Neural progenitor cell (in vitro differentiated cells): ENCODE measurements around the gene ZYX. TPM values are rescaled to one million over a fixed set of nuclear protein-coding genes. Genes with fewer than 3 reads are reported as not detected.

ENCODE experiments used
- DNase-seq: peaks from one replicate; pipeline ENCODE4 v3.0.0-alpha.2; 2016; ENCODE audit warnings: low spot score
- H2AFZ ChIP-seq: fragments of 200-600 bp; sonication (generic); replicated peaks from 2 replicates; pipeline ENCODE4 v1.6.1; 2016; ENCODE audit warnings: antibody characterized with exemption
- H3F3A ChIP-seq: fragments of 200-600 bp; sonication (generic); 2 replicates; pipeline ENCODE4 v1.6.1; 2016; ENCODE audit warnings: antibody characterized with exemption, low read depth
- H3K27ac ChIP-seq: fragments of 200-600 bp; sonication (generic); 2 replicates; pipeline ENCODE4 v1.5.1; 2016; ENCODE audit warnings: mild to moderate bottlenecking
- H3K27me3 ChIP-seq: fragments of 200-600 bp; sonication (generic); 2 replicates; pipeline ENCODE4 v1.6.1; 2016; ENCODE audit warnings: mild to moderate bottlenecking, moderate library complexity
- H3K36me3 ChIP-seq: fragments of 200-600 bp; sonication (generic); 2 replicates; pipeline ENCODE4 v1.5.1; 2016
- H3K4me1 ChIP-seq: fragments of 200-600 bp; sonication (generic); 2 replicates; pipeline ENCODE4 v1.6.1; 2016; ENCODE audit warnings: mixed run types
- H3K4me2 ChIP-seq: fragments of 200-600 bp; sonication (generic); 2 replicates; pipeline ENCODE4 v1.6.1; 2016
- H3K4me3 ChIP-seq: fragments of 200-600 bp; sonication (generic); 2 replicates; pipeline ENCODE4 v1.5.1; 2016
- H3K79me2 ChIP-seq: fragments of 200-600 bp; sonication (generic); 2 replicates; pipeline ENCODE4 v1.6.1; 2016; ENCODE audit warnings: low read depth
- H3K9ac ChIP-seq: fragments of 200-600 bp; sonication (generic); 2 replicates; pipeline ENCODE4 v1.6.1; 2016
- H3K9me3 ChIP-seq: fragments of 200-600 bp; sonication (generic); 2 replicates; pipeline ENCODE4 v1.5.1; 2016; ENCODE audit warnings: low read depth
- H4K20me1 ChIP-seq: fragments of 200-600 bp; sonication (generic); 2 replicates; pipeline ENCODE4 v1.6.1; 2016; ENCODE audit warnings: low read depth
- H3K27ac Mint-ChIP-seq: 3 replicates; pipeline ENCODE4 v1.8.0; 2021; ENCODE audit warnings: mixed read lengths
- H3K27me3 Mint-ChIP-seq: 2 replicates; pipeline ENCODE4 v1.8.0; 2022; ENCODE audit warnings: low read depth, mild to moderate bottlenecking, inconsistent platforms, moderate library complexity, mixed read lengths; ENCODE audit not compliant: insufficient read depth
- H3K36me3 Mint-ChIP-seq: 3 replicates; pipeline ENCODE4 v1.8.0; 2021; ENCODE audit warnings: mixed read lengths
- H3K4me1 Mint-ChIP-seq: 3 replicates; pipeline ENCODE4 v1.8.0; 2021; ENCODE audit warnings: mixed read lengths
- H3K4me3 Mint-ChIP-seq: 3 replicates; pipeline ENCODE4 v1.8.0; 2021; ENCODE audit warnings: mild to moderate bottlenecking, moderate library complexity, mixed read lengths
- H3K9me3 Mint-ChIP-seq: 3 replicates; pipeline ENCODE4 v1.8.0; 2020; ENCODE audit warnings: mixed read lengths
- EZH2 ChIP-seq: fragments of 200-600 bp; sonication (generic); IDR thresholded peaks from 2 replicates; pipeline ENCODE4 v1.6.1; 2017; ENCODE audit warnings: antibody characterized with exemption, mild to moderate bottlenecking, moderate library complexity
- EZH2phosphoT487 ChIP-seq: fragments of 200-600 bp; sonication (generic); IDR thresholded peaks from 2 replicates; pipeline ENCODE4 v1.6.1; 2017; ENCODE audit warnings: antibody characterized with exemption
- total RNA-seq: library from RNA; depleted of rRNA; stranded (reverse); fragments of >200 nt; gene quantifications from 2 replicates; pipeline ENCODE4 v1.2.3, GENCODE V29; 2015; ENCODE audit warnings: low replicate concordance
- TF ChIP-seq, protein P1 (sequence below): fragments of 200-600 bp; sonication (generic); IDR thresholded peaks from 2 replicates; pipeline ENCODE4 v1.5.1; 2017; ENCODE audit warnings: antibody characterized with exemption, mild to moderate bottlenecking

The ZYX gene
- total RNA-seq, 1 donor from 2014 or later: 5.2 TPM

DNA sequence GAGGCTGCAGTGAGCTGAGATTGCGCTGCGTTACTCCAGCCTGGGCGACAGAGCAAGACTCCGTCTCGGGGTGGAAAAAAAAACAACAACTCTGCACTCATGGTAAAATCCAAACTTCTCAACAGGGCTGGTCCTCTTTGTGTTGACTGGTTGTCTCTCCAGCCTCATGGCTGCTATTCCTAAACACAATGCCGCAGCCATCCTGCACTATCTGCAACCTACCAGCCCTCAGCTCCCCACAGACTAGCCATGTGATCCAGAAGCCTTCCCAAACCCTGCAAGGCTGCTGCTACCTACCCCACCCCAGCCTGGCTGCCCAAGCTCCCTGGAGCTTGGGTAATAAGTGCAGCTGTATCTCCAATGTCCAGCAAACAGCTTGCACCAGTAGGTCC is 11.7 kb downstream of the ZYX start:
- Mint-ChIP-seq H3K27me3 (peaks cover 7% of the 10 kb centered on the region), H3K9me3 (peaks cover 4% of the 10 kb centered on the region), H3K27ac (no peak overlapping the region), H3K4me1 (peaks cover 5% of the 10 kb centered on the region), H3K36me3 (peaks cover 26% of the 10 kb centered on the region), H3K4me3 (no peak overlapping the region)
- Histone ChIP-seq H3K9me3 (no peaks in the 10 kb centered on the region), H3K36me3 (no peaks in the 10 kb centered on the region), H3F3A (no peaks in the 10 kb centered on the region), H3K27me3 (no peaks in the 10 kb centered on the region), H3K9ac (no peak overlapping the region), H3K4me2 (no peak overlapping the region), H2AFZ (no peak overlapping the region), H4K20me1 (peaks cover 15% of the 10 kb centered on the region), H3K79me2 (no peaks in the 10 kb centered on the region), H3K4me3 (no peak overlapping the region), H3K4me1 (no peaks in the 10 kb centered on the region), H3K27ac (no peak overlapping the region)
- no peak for DNase-seq
- no peak for TF ChIP-seq EZH2phosphoT487
- TF ChIP-seq EZH2: no peak
- TF ChIP-seq, protein P1, sequence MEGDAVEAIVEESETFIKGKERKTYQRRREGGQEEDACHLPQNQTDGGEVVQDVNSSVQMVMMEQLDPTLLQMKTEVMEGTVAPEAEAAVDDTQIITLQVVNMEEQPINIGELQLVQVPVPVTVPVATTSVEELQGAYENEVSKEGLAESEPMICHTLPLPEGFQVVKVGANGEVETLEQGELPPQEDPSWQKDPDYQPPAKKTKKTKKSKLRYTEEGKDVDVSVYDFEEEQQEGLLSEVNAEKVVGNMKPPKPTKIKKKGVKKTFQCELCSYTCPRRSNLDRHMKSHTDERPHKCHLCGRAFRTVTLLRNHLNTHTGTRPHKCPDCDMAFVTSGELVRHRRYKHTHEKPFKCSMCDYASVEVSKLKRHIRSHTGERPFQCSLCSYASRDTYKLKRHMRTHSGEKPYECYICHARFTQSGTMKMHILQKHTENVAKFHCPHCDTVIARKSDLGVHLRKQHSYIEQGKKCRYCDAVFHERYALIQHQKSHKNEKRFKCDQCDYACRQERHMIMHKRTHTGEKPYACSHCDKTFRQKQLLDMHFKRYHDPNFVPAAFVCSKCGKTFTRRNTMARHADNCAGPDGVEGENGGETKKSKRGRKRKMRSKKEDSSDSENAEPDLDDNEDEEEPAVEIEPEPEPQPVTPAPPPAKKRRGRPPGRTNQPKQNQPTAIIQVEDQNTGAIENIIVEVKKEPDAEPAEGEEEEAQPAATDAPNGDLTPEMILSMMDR: no peak

DNA sequence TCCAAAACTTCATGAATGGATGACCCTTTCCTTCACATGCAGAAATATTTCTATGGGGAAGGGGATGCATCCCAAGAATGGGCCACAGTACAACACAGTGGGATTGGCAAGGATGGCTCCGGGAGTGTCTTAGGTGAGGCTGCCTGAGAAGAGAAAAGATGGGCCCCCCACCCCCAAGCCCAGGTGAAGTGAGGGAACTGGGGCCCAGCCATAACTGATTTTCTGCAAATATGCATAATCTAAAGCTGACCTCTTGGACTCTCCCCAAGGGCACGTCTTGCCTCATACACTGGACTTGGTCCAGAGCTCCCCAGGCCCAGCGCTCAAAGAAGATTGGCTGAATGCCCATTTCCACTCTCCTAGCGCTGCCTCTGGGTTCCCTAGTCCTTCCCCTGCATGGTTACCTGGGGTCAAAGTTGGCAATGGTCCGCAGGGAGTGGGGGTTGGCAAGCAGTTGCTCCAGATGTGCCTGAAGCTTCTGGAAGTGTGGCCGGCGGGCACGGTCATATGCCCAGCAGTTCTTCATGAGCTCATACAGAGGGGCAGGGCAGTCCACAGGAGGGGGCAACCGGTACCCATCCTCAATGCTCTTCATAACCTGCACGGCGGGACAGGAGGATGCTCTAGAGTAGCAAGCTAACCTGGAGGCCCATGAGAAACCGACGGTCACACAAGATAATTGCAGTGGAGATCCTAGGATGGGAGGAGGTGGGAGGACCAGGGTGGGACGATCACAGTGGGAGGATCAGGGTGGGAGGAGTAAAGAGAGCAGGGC is 12.3 kb downstream of the ZYX start:
- no peaks in the 10 kb centered on the region for H3K9me3 ChIP-seq
- H3K27me3 ChIP-seq: no peaks in the 10 kb centered on the region
- H3K27ac ChIP-seq: no peak overlapping the region
- peaks cover 4% of the 10 kb centered on the region for H3K9me3 Mint-ChIP-seq
- H3K4me2 ChIP-seq: no peak overlapping the region
- no peak for DNase-seq
- H3K36me3 ChIP-seq: no peaks in the 10 kb centered on the region
- H3K4me1 ChIP-seq: no peaks in the 10 kb centered on the region
- peaks cover 9% of the 10 kb centered on the region for H4K20me1 ChIP-seq
- no peak overlapping the region for H2AFZ ChIP-seq
- H3K79me2 ChIP-seq: no peaks in the 10 kb centered on the region
- H3K27ac Mint-ChIP-seq: peak overlapping the region; percentile 66
- no peak overlapping the region for H3K4me3 Mint-ChIP-seq
- TF ChIP-seq EZH2phosphoT487: no peak
- TF ChIP-seq EZH2: no peak
- TF ChIP-seq, protein P1: no peak
- H3K9ac ChIP-seq: no peak overlapping the region
- no peak overlapping the region for H3K4me3 ChIP-seq
- H3F3A ChIP-seq: no peaks in the 10 kb centered on the region
- peaks cover 26% of the 10 kb centered on the region for H3K36me3 Mint-ChIP-seq
- H3K27me3 Mint-ChIP-seq: peaks cover 7% of the 10 kb centered on the region
- peaks cover 5% of the 10 kb centered on the region for H3K4me1 Mint-ChIP-seq

DNA sequence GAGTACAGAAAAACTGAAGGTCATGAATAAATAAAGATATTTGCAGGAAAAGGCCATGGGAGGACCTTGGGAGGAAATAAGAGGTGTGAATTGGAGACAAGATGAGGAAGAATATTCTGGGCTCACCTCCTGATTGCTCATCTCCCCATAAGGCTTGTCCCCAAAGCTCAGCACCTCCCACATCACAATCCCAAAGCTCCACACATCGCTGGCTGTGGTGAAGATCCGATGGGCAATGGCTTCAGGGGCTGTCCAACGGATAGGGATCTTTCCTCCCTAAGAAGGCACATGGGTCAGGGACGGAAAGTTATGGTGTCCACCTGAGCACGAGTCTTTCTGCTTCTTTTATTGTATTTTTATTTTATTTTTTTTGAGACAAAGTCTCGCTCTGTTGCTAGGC is 12.9 kb downstream of the ZYX start:
- H3K4me3 Mint-ChIP-seq: no peak overlapping the region
- H3F3A ChIP-seq: no peaks in the 10 kb centered on the region
- peaks cover 4% of the 10 kb centered on the region for H3K9me3 Mint-ChIP-seq
- no peak overlapping the region for H3K4me3 ChIP-seq
- H3K4me1 ChIP-seq: no peaks in the 10 kb centered on the region
- no peaks in the 10 kb centered on the region for H3K9me3 ChIP-seq
- H3K27ac ChIP-seq: no peak overlapping the region
- no peaks in the 10 kb centered on the region for H3K36me3 ChIP-seq
- H3K27ac Mint-ChIP-seq: peak overlapping the region; percentile 66
- peaks cover 8% of the 10 kb centered on the region for H3K27me3 Mint-ChIP-seq
- H3K27me3 ChIP-seq: no peaks in the 10 kb centered on the region
- H3K9ac ChIP-seq: no peak overlapping the region
- TF ChIP-seq EZH2 (no peak), EZH2phosphoT487 (no peak)
- TF ChIP-seq, protein P1: no peak
- no peak overlapping the region for H3K4me2 ChIP-seq
- no peaks in the 10 kb centered on the region for H3K79me2 ChIP-seq
- peaks cover 5% of the 10 kb centered on the region for H3K4me1 Mint-ChIP-seq
- DNase-seq: no peak
- peaks cover 8% of the 10 kb centered on the region for H4K20me1 ChIP-seq
- peaks cover 25% of the 10 kb centered on the region for H3K36me3 Mint-ChIP-seq
- no peak overlapping the region for H2AFZ ChIP-seq
